GM12891 (cell line): ENCODE data around the gene TJP3.

ENCODE experiments used
- PAX5 ChIP-seq: IDR thresholded peaks from 2 replicates; pipeline ENCODE4 v1.6.1; 2011; ENCODE audit warnings: low read length, moderate library complexity, mild to moderate bottlenecking; ENCODE audit not compliant: insufficient read depth, severe bottlenecking
- POLR2A ChIP-seq: IDR thresholded peaks from 2 replicates; pipeline ENCODE4 v1.6.1; 2011; ENCODE audit warnings: low read depth, low read length, control low read depth
- POLR2AphosphoS5 ChIP-seq: IDR thresholded peaks from 2 replicates; pipeline ENCODE4 v1.6.1; 2011; ENCODE audit warnings: low read depth, low read length, control low read depth
- POU2F2 ChIP-seq: IDR thresholded peaks from 2 replicates; pipeline ENCODE4 v1.6.1; 2011; ENCODE audit warnings: low read depth, mild to moderate bottlenecking, control low read depth, low read length, moderate library complexity
- SPI1 ChIP-seq: IDR thresholded peaks from 2 replicates; pipeline ENCODE4 v1.6.1; 2011; ENCODE audit warnings: low read depth, low read length, control low read depth
- TAF1 ChIP-seq: IDR thresholded peaks from 2 replicates; pipeline ENCODE4 v1.6.1; 2011; ENCODE audit warnings: low read depth, low read length, control low read depth

- TF ChIP-seq SPI1: no peak
- TF ChIP-seq POLR2AphosphoS5: no peak
- no peak for TF ChIP-seq TAF1
- TF ChIP-seq POU2F2: no peak
- TF ChIP-seq POLR2A: no peak
- no peak for TF ChIP-seq PAX5
These were observed 83.9 kb downstream of the TJP3 start for GRCh38 chr19:3792114-3792513.
